HepG2 (cell line): ENCODE data around the gene NTN4. TPM values are rescaled to one million over a fixed set of nuclear protein-coding genes. Genes with fewer than 3 reads are reported as not detected.
A peak's percentile ranks its signal among the peaks of the same experiment; 100 is the strongest.

Source experiments
- ARHGAP35 ChIP-seq: sonication (generic); formaldehyde crosslinking; IDR thresholded peaks from 2 replicates; pipeline ENCODE4 v1.9.0; 2022; ENCODE audit warnings: mild to moderate bottlenecking, inconsistent platforms, moderate library complexity, missing genetic modification reagents, borderline replicate concordance
- ARNT2 ChIP-seq: sonication (generic); formaldehyde crosslinking; IDR thresholded peaks from 2 replicates; pipeline ENCODE4 v1.8.0; 2022; ENCODE audit warnings: mild to moderate bottlenecking, low read depth, missing genetic modification reagents, moderate library complexity
- CC2D1A ChIP-seq: sonication (generic); formaldehyde crosslinking; IDR thresholded peaks from 2 replicates; pipeline ENCODE4 v1.8.1; 2023; ENCODE audit warnings: mild to moderate bottlenecking, missing genetic modification reagents
- FLYWCH1 ChIP-seq: sonication (generic); formaldehyde crosslinking; IDR thresholded peaks from 2 replicates; pipeline ENCODE4 v1.8.1; 2023; ENCODE audit warnings: mild to moderate bottlenecking, missing genetic modification reagents
- HMG20A ChIP-seq: IDR thresholded peaks from 2 replicates; pipeline ENCODE4 v1.6.1; 2016; ENCODE audit warnings: borderline replicate concordance
- JUND ChIP-seq: sonication (generic); formaldehyde crosslinking; IDR thresholded peaks from 2 replicates; pipeline ENCODE4 v1.8.0; 2022; ENCODE audit warnings: mild to moderate bottlenecking, missing genetic modification reagents
- KLF15 ChIP-seq: sonication (generic); formaldehyde crosslinking; IDR thresholded peaks from 2 replicates; pipeline ENCODE4 v1.8.1; 2023; ENCODE audit warnings: borderline replicate concordance, mild to moderate bottlenecking, inconsistent platforms, missing genetic modification reagents, mixed read lengths
- MED1 ChIP-seq: sonication (generic); formaldehyde crosslinking; IDR thresholded peaks from 2 replicates; pipeline ENCODE4 v1.4.0; 2020; ENCODE audit warnings: missing genetic modification reagents
- NFRKB ChIP-seq: fragments of 450-650 bp; IDR thresholded peaks from 2 replicates; pipeline ENCODE4 v1.6.1; 2017
- ONECUT2 ChIP-seq: sonication (generic); formaldehyde crosslinking; IDR thresholded peaks from 2 replicates; pipeline ENCODE4 v1.4.0; 2020; ENCODE audit warnings: missing genetic modification reagents
- PAX8 ChIP-seq: sonication (generic); formaldehyde crosslinking; IDR thresholded peaks from 2 replicates; pipeline ENCODE4 v1.8.0; 2022; ENCODE audit warnings: mild to moderate bottlenecking, missing genetic modification reagents, borderline replicate concordance
- ZC3H13 ChIP-seq: sonication (generic); formaldehyde crosslinking; IDR thresholded peaks from 2 replicates; pipeline ENCODE4 v1.8.1; 2023; ENCODE audit warnings: mild to moderate bottlenecking, missing genetic modification reagents, moderate library complexity
- ZNF230 ChIP-seq: sonication (generic); formaldehyde crosslinking; IDR thresholded peaks from 2 replicates; pipeline ENCODE4 v1.4.0; 2020; ENCODE audit warnings: mild to moderate bottlenecking, missing genetic modification reagents
- ZNF567 ChIP-seq: sonication (generic); formaldehyde crosslinking; IDR thresholded peaks from 2 replicates; pipeline ENCODE4 v1.8.1; 2023; ENCODE audit warnings: mild to moderate bottlenecking, missing genetic modification reagents, borderline replicate concordance
- ZNF572 ChIP-seq: sonication (generic); formaldehyde crosslinking; IDR thresholded peaks from 2 replicates; pipeline ENCODE4 v1.5.1; 2020; ENCODE audit warnings: mild to moderate bottlenecking, missing genetic modification reagents
- ZNF672 ChIP-seq: sonication (generic); formaldehyde crosslinking; IDR thresholded peaks from 2 replicates; pipeline ENCODE4 v1.8.1; 2022; ENCODE audit warnings: missing genetic modification reagents
- ZNF709 ChIP-seq: sonication (generic); formaldehyde crosslinking; IDR thresholded peaks from 2 replicates; pipeline ENCODE4 v1.5.0; 2020; ENCODE audit warnings: mild to moderate bottlenecking, missing genetic modification reagents
- ZSCAN30 ChIP-seq: sonication (generic); formaldehyde crosslinking; IDR thresholded peaks from 2 replicates; pipeline ENCODE4 v1.5.0; 2020; ENCODE audit warnings: mild to moderate bottlenecking, missing genetic modification reagents
- polyA plus RNA-seq, 8 experiments: library from polyadenylated mRNA; depleted of rRNA in 3 of 8; stranded (reverse) in 7 of 8; unstranded in 1 of 8; fragments of >200 nt; fragmentation: Illumina TruSeq in 4 of 8; extraction: Trizol in 4 of 8; gene quantifications; 2 replicates each; pipeline versions ENCODE4 v1.2.1 to v1.2.3, GENCODE V29; 2011 to 2016; ENCODE audit warnings: low read depth in 4 of 8, missing spikeins in 1 of 8, mixed read lengths in 1 of 8; ENCODE audit not compliant: insufficient read depth in 1 of 8
- total RNA-seq, 5 experiments: library from RNA; depleted of rRNA; stranded (reverse); fragments of >200 nt; fragmentation: Illumina TruSeq; extraction: Trizol; gene quantifications; 2 replicates each; pipeline ENCODE4 v1.2.3, GENCODE V29; 2016; ENCODE audit warnings: low read depth in 1 of 5
- TF ChIP-seq, protein P1 (sequence below): sonication (generic); formaldehyde crosslinking; IDR thresholded peaks from 2 replicates; pipeline ENCODE4 v1.4.0; 2020; ENCODE audit warnings: missing genetic modification reagents, mild to moderate bottlenecking, borderline replicate concordance
- TF ChIP-seq, protein P2 (sequence below): sonication (generic); formaldehyde crosslinking; IDR thresholded peaks from 2 replicates; pipeline ENCODE4 v1.4.0; 2020; ENCODE audit warnings: missing genetic modification reagents
- TF ChIP-seq, protein P3 (sequence below): sonication (generic); formaldehyde crosslinking; IDR thresholded peaks from 2 replicates; pipeline ENCODE4 v1.4.0; 2020; ENCODE audit warnings: missing genetic modification reagents

NTN4 gene
- total and polyA plus RNA-seq, 2 of the 13 experiments (the other 11 are each of a cell fraction or from before 2014, with no cell fraction given) = 7.8 to 11.5 TPM

DNA sequence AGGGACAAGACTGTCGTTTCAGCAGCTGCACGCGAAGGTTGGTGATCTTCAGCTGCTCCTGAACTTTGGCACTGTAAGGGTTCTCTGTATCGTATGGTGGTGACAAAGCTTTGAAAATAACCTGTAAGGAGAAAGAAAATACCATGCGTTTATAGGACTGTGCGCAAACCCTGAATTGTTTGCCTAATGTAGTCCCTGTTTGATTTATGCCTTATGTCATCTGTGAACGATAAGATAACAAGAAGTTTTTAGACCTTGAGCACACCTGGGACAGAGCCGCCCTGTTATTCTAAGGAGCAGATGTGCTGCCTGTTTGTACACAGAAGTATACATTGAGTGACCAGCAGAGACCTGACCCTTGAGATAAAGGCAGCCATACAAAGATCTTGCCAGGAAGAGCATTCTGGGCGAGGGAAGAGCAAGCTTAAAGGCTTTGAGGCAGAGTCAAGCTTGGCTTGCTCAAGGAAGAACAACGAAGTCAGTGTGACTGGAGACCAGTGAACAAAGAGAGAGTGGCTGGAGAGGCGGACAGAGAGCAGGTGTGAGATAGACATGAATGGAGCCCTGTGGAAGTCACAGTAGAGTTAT, 52.4 kb downstream of the NTN4 start (continued):
- no peak for TF ChIP-seq NFRKB
- peak; percentile 63; the same call in 1 of the 2 replicates for TF ChIP-seq ARNT2 (CRISPR knock-in tag)
- no peak for TF ChIP-seq ARHGAP35
- TF ChIP-seq ZC3H13 = no peak
- no peak for TF ChIP-seq MED1 (CRISPR knock-in tag)
- no peak for TF ChIP-seq FLYWCH1 (CRISPR knock-in tag)
- TF ChIP-seq, protein P1, sequence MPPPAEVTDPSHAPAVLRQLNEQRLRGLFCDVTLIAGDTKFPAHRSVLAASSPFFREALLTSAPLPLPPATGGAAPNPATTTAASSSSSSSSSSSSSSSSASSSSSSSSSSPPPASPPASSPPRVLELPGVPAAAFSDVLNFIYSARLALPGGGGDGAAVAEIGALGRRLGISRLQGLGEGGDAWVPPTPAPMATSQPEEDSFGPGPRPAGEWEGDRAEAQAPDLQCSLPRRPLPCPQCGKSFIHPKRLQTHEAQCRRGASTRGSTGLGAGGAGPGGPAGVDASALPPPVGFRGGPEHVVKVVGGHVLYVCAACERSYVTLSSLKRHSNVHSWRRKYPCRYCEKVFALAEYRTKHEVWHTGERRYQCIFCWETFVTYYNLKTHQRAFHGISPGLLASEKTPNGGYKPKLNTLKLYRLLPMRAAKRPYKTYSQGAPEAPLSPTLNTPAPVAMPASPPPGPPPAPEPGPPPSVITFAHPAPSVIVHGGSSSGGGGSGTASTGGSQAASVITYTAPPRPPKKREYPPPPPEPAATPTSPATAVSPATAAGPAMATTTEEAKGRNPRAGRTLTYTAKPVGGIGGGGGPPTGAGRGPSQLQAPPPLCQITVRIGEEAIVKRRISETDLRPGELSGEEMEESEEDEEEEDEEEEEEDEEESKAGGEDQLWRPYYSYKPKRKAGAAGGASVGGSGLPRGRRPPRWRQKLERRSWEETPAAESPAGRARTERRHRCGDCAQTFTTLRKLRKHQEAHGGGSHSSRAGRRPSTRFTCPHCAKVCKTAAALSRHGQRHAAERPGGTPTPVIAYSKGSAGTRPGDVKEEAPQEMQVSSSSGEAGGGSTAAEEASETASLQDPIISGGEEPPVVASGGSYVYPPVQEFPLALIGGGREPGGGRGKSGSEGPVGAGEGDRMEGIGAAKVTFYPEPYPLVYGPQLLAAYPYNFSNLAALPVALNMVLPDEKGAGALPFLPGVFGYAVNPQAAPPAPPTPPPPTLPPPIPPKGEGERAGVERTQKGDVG (CRISPR knock-in tag) = no peak
- no peak for TF ChIP-seq ZNF709 (CRISPR knock-in tag)
- TF ChIP-seq ZNF672 (CRISPR knock-in tag) = no peak
- no peak for TF ChIP-seq JUND (CRISPR knock-in tag)
- TF ChIP-seq CC2D1A (CRISPR knock-in tag) = no peak
- no peak for TF ChIP-seq ONECUT2 (CRISPR knock-in tag)
- TF ChIP-seq PAX8 (CRISPR knock-in tag) = no peak
- no peak for TF ChIP-seq ZSCAN30
- no peak for TF ChIP-seq ZNF572
- no peak for TF ChIP-seq ZNF230
- peak; percentile 54; the same call in 1 of the 2 replicates for TF ChIP-seq HMG20A (CRISPR knock-in tag)
- no peak for TF ChIP-seq KLF15 (CRISPR knock-in tag)
- TF ChIP-seq, protein P2, sequence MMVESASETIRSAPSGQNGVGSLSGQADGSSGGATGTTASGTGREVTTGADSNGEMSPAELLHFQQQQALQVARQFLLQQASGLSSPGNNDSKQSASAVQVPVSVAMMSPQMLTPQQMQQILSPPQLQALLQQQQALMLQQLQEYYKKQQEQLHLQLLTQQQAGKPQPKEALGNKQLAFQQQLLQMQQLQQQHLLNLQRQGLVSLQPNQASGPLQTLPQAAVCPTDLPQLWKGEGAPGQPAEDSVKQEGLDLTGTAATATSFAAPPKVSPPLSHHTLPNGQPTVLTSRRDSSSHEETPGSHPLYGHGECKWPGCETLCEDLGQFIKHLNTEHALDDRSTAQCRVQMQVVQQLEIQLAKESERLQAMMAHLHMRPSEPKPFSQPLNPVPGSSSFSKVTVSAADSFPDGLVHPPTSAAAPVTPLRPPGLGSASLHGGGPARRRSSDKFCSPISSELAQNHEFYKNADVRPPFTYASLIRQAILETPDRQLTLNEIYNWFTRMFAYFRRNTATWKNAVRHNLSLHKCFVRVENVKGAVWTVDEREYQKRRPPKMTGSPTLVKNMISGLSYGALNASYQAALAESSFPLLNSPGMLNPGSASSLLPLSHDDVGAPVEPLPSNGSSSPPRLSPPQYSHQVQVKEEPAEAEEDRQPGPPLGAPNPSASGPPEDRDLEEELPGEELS = peak; percentile 79
- TF ChIP-seq, protein P3, sequence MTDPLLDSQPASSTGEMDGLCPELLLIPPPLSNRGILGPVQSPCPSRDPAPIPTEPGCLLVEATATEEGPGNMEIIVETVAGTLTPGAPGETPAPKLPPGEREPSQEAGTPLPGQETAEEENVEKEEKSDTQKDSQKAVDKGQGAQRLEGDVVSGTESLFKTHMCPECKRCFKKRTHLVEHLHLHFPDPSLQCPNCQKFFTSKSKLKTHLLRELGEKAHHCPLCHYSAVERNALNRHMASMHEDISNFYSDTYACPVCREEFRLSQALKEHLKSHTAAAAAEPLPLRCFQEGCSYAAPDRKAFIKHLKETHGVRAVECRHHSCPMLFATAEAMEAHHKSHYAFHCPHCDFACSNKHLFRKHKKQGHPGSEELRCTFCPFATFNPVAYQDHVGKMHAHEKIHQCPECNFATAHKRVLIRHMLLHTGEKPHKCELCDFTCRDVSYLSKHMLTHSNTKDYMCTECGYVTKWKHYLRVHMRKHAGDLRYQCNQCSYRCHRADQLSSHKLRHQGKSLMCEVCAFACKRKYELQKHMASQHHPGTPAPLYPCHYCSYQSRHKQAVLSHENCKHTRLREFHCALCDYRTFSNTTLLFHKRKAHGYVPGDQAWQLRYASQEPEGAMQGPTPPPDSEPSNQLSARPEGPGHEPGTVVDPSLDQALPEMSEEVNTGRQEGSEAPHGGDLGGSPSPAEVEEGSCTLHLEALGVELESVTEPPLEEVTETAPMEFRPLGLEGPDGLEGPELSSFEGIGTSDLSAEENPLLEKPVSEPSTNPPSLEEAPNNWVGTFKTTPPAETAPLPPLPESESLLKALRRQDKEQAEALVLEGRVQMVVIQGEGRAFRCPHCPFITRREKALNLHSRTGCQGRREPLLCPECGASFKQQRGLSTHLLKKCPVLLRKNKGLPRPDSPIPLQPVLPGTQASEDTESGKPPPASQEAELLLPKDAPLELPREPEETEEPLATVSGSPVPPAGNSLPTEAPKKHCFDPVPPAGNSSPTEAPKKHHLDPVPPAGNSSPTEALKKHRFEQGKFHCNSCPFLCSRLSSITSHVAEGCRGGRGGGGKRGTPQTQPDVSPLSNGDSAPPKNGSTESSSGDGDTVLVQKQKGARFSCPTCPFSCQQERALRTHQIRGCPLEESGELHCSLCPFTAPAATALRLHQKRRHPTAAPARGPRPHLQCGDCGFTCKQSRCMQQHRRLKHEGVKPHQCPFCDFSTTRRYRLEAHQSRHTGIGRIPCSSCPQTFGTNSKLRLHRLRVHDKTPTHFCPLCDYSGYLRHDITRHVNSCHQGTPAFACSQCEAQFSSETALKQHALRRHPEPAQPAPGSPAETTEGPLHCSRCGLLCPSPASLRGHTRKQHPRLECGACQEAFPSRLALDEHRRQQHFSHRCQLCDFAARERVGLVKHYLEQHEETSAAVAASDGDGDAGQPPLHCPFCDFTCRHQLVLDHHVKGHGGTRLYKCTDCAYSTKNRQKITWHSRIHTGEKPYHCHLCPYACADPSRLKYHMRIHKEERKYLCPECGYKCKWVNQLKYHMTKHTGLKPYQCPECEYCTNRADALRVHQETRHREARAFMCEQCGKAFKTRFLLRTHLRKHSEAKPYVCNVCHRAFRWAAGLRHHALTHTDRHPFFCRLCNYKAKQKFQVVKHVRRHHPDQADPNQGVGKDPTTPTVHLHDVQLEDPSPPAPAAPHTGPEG = no peak
- TF ChIP-seq ZNF567 (CRISPR knock-in tag) = no peak
